NOMO-1 (cell line): ENCODE measurements around the gene MPPE1.
"Not testable (repeated sequence)": the region's sequence is repeated elsewhere in the genome, so short reads cannot be mapped to it uniquely, and the experiment has no call there.

ENCODE experiments used
- DNase-seq, 2 experiments: peaks; one replicate each; lab custom pipeline; 2025; ENCODE audit not compliant: unreplicated experiment in 2 of 2; lab: John Stamatoyannopoulos, UW

The MPPE1 gene

DNA sequence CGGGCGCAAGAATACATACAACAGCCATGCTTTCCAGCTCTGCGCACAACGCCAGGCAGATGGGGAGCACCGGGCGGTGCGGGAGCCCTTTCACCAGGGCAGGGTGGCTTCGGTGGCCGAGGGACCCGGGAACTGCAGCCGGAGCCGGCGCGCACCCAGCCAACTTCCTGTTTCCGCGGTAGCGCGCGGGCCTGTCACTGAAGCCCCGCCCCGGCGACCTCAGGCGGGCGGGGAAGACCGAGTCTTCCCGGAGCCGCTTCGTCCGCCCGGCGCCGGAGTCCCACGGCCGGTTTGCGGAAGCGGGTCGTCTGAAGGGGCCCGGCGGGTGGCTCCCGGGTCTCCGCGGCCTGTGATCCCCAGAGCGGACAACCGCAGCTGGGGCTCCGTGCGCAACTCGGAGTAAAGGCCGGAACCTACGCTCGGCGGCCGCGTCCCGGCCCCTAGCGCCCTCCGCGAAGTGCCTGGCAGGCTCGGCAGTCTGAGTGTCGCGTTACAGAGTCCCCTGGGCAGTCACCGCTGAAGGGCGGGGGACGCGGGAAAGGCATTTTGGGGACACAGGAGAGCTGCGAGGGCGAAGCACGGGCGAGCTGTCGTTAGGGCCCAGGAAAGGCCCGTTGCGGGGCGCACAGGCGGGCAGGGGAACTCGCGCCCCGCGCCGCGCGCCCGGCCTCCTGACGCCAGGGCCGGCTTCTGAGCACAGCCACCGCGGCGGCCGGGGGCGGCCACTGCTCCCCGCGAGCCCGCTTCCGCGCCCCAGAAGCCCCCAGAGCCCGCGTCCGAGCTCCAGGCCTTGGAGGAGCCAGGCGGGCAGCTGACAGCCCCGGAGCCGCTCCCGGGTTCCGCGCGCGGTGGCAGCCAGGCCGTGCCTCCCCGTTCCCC lies at the start of gene MPPE1:
Gene MPPE1, minus strand, starts transcription at position 136 of the 879 bp plus-strand sequence. CDS start 11,053 bp downstream, outside the sequence.
- peak; percentile 87 to 88 for DNase-seq

DNA sequence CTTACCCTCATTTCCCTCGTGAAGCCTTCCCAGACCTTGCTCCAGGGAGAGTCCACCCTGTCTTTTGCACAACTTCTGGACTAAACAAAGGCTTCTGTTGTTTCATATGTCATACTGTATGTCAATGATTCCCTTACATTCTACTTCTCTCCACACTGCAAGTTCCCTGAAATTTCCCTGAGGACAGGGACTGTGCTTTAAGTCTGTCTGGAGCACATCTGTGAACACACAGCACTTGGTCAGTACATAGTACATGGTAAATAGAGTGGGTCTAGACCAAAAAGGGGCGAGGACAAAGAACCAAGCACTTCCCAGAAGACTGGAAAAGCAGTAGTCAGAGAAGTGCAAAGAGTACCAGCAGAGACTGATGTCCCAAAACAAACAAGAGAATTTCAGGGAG lies 49.5 kb upstream of the MPPE1 start:
- no peak for DNase-seq

- DNase-seq = no peak
These were observed 48.5 kb upstream of the MPPE1 start for GRCh38 chr18:11956371-11957308.

GRCh38 chr18:11955239-11956029 lies 47.3 kb upstream of the MPPE1 start:
- peak; percentile 16 to 42 for DNase-seq

GRCh38 chr18:11953113-11953512 lies 45.0 kb upstream of the MPPE1 start:
- DNase-seq = no peak

DNA sequence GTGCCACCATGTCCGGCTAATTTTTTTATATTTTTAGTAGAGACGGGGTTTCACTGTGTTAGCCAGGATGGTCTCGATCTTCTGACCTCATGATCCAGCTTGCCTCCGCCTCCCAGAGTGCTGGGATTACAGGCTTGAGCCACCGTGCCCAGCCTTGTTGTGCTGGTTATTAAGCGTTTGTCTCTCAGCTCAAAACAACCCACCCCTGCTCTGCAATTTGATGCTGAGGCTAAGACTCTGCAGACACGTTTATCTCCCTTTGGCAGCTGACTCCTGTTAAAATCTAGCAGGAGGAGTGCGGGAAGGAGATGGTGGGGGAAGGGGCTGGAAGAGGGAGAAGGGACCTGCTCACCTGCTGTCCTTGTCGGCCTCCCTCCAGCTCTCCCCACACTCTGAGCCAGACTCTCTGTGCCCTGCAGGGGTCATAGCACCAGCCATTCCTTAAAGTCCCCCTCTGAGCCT lies 43.3 kb upstream of the MPPE1 start:
- DNase-seq = no peak

GRCh38 chr18:11950824-11951223 lies 42.7 kb upstream of the MPPE1 start:
- no peak for DNase-seq

GRCh38 chr18:11948852-11949523 lies 40.9 kb upstream of the MPPE1 start:
- DNase-seq = no peak

- DNase-seq = peak; percentile 98
These were observed 39.4 kb upstream of the MPPE1 start for GRCh38 chr18:11947214-11948191.

- no peak for DNase-seq
These were observed 38.6 kb upstream of the MPPE1 start for GRCh38 chr18:11946756-11947155.

DNA sequence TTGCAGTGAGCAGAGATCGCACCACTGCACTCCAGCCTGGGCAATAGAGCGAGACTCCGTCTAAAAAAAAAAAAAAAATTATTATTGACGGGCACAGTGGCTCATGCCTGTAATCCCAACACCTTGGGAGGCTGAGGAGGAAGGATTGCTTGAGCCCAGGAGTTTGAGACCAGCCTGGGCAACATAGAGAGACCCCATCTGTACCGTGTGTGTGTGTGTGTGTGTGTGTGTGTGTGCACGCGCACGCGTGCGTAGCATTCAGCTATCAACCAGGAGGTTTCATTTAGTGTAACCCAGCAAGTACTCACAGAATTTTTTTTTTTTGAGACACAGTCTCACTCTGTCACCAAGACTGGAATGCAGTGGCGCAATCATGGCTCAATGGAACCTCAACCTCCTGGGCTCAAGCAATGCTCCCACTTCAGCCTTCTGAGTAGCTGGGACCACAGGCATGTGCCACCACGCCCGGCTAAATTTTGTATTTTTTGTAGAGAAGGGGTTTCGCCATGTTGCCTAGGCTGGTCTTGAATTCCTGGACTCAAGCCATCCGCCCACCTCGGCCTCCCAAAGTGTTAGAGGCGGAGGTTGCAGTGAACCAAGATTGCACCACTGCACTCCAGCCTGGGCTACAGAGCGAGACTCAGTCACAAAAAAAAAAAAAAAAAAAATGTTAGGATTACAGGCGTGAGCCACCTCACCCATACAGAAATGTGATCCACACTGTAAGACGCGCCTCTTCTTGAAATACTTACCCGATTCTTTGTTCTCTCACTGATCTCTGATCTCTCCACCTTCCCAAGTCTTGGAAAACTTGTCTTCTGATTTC lies 37.9 kb upstream of the MPPE1 start:
- DNase-seq = not testable (repeated sequence)

DNA sequence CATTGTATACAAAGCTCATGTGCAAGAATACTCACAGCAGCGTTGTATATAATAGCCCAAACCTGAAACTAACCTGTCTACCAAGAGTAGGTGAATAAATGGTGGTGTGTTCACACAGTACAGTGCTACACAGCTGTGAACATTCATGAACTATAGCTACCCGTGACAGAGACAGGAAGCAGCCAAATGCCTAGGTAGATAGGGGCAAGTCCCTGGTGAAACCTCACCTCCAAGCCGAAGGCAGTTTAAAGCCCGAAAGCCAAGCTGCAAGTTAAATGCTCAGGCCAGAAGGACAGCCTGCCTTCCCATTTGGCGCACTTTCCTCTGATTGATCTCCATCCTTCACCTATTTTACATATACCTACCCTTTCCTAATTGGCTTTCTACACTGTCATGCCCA lies 36.7 kb upstream of the MPPE1 start:
- DNase-seq = no peak

GRCh38 chr18:11944252-11944651 lies 36.1 kb upstream of the MPPE1 start:
- DNase-seq = no peak

DNA sequence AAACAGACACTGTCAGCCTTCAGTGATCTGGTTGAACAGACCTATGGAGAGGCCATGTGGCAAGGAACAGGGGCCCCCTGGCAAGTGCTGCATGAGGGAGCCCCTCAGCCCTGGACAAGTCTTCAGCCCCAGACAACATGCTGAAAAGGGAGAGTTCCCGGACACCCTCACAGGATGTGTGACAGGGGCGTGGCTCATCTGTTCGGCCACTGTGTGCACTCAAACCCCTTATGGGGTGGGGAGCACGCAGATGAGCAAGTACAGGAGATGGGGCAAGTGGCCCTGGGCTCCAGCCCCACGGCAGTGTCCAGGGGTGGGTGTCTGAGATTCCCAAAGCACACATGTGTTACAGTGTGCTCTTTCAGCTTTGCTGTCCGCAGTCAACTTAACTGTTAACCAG lies 35.4 kb upstream of the MPPE1 start:
- no peak for DNase-seq

GRCh38 chr18:11940956-11941355 lies 32.8 kb upstream of the MPPE1 start:
- DNase-seq = no peak

GRCh38 chr18:11937874-11938478 lies 29.9 kb upstream of the MPPE1 start:
- peak; percentile 20 to 65 for DNase-seq

DNA sequence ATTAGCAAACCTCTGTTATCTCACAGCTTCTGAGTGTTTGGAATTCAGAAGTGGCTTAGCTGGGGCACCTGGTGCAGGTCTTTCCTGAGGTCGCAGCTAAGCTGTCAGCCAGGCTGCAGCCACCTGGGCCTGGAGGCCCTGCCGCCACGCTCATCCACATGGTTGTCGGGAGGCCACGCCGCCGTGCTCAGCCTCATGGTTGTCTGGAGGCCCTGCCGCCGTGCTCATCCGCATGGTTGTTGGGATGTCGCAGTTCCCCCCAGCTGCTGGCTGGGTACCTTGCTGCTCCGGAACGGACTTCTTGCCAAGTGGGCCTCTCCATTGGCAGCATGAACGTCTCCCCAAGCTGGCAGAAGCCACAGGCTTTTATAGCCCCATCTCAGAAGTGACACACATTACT lies 24.3 kb upstream of the MPPE1 start:
- no peak for DNase-seq

DNA sequence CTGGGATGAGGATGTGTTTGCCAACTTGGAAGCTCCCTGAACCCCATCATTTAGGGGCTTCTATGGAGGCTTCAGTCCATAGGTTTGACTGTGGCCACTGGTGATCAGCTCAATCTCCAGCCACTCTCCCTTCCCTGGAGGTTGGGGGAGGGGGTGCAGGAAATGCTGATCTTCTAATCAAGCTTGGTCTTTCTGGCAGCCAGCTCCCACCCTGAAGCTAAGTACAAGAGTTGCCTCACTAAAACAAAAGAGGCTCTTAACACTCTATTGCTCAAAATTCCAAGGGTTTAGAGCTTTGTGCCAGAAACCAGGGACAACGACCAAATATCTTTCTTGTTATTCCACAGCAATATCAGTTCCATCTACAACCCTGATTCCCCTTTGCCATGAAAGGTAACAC lies 19.4 kb upstream of the MPPE1 start:
- no peak for DNase-seq
